ENCODE data around the gene PRSS27.
"Not testable (repeated sequence)": the region's sequence is repeated elsewhere in the genome, so short reads cannot be mapped to it uniquely, and the experiment has no call there.

The PRSS27 gene

GRCh38 chr16:2724088-2724676, 4.2 kb upstream of the PRSS27 start:
- DNase-seq, result no peak

- not testable (repeated sequence) for DNase-seq
Measured at GRCh38 chr16:2721634-2722173, 1.7 kb upstream of the PRSS27 start.

GRCh38 chr16:2720719-2721633, 952 bp upstream of the PRSS27 start:
- DNase-seq, result peak in 12 of 14 donors; percentile 21 to 79 (median 58)

GRCh38 chr16:2719328-2720063, 528 bp downstream of the PRSS27 start:
- DNase-seq, result no peak

- DNase-seq, result no peak
Measured at GRCh38 chr16:2717383-2718263, 2.4 kb downstream of the PRSS27 start.

GRCh38 chr16:2716948-2717347, 3.1 kb downstream of the PRSS27 start:
- DNase-seq, result no peak

- DNase-seq, result no peak
Measured at GRCh38 chr16:2715966-2716885, 3.8 kb downstream of the PRSS27 start.

GRCh38 chr16:2715519-2715918, 4.5 kb downstream of the PRSS27 start:
- DNase-seq, result peak in 3 of 14 donors; percentile 9 to 47 (median 23)

- no peak for DNase-seq
Measured at GRCh38 chr16:2715064-2715463, 5.0 kb downstream of the PRSS27 start.

GRCh38 chr16:2713985-2714774, 5.8 kb downstream of the PRSS27 start:
- DNase-seq, result no peak

GRCh38 chr16:2713523-2713922, 6.5 kb downstream of the PRSS27 start:
- no peak for DNase-seq

- DNase-seq, result no peak
Measured at GRCh38 chr16:2712546-2712945, 7.5 kb downstream of the PRSS27 start.

- DNase-seq, result no peak
Measured at GRCh38 chr16:2712063-2712441, 8.0 kb downstream of the PRSS27 start.

GRCh38 chr16:2711370-2712062, 8.5 kb downstream of the PRSS27 start:
- DNase-seq, result no peak

- peak in 1 of 14 donors; percentile 52 for DNase-seq
Measured at GRCh38 chr16:2710711-2711231, 9.3 kb downstream of the PRSS27 start.

- no peak for DNase-seq
Measured at GRCh38 chr16:2710021-2710710, 9.9 kb downstream of the PRSS27 start.

- no peak for DNase-seq
Measured at GRCh38 chr16:2709588-2709984, 10.4 kb downstream of the PRSS27 start.

- DNase-seq, result no peak
Measured at GRCh38 chr16:2708955-2709587, 11.0 kb downstream of the PRSS27 start.

Data from C1 segment of cervical spinal cord (tissue), 14 donors.